Measurements from ENCODE around the gene SESTD1. TPM values are rescaled to one million over a fixed set of nuclear protein-coding genes. Genes with fewer than 3 reads are reported as not detected.

SESTD1 gene
- total RNA-seq, 1 donor from 2014 or later = 18.5 TPM

GRCh38 chr2:179140571-179140970 is 124.1 kb downstream of the SESTD1 start:
- DNase-seq (ENCODE audit: low read depth) = no peak
- TF ChIP-seq CTCF (conservative IDR thresholded peaks at IDR 0.05; ENCODE audit: low read depth, low read length) = no peak
- no peak overlapping the region for H3K4me3 ChIP-seq (ENCODE audit: low read depth, low read length)

- no peak overlapping the region for H3K4me3 ChIP-seq (ENCODE audit: low read depth, low read length)
- DNase-seq (ENCODE audit: low read depth) = no peak
- no peak for TF ChIP-seq CTCF (conservative IDR thresholded peaks at IDR 0.05; ENCODE audit: low read depth, low read length)
These were observed 125.1 kb downstream of the SESTD1 start for GRCh38 chr2:179139506-179139905.

DNA sequence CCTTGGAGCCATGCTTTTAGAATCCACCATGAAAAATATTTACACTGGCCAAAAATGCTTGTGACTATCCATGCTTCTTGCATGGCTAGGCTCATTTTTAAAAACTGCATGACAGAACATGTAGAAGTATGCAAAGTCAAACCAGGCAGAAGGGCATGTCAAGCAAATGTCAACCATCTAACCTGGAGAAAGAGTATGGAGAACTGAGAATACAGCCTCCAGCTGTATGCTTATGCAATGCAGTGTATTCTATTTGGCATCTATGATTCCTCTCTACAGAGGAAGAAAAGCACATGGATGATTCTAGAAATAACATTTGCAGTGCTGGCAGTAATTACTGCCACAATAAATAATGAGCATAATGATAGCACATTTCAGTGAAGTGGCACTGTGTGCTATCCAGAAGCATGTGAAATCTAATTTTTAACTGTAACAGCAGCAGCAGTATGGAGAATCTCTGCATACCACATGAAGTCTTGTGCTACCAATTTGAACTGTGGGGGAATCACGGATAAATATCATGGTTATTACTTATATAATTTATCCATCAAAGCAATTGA is 127.4 kb downstream of the SESTD1 start:
- no peak overlapping the region for H3K4me3 ChIP-seq (ENCODE audit: low read depth, low read length)
- no peak for TF ChIP-seq CTCF (conservative IDR thresholded peaks at IDR 0.05; ENCODE audit: low read depth, low read length)
- DNase-seq (ENCODE audit: low read depth) = no peak

DNA sequence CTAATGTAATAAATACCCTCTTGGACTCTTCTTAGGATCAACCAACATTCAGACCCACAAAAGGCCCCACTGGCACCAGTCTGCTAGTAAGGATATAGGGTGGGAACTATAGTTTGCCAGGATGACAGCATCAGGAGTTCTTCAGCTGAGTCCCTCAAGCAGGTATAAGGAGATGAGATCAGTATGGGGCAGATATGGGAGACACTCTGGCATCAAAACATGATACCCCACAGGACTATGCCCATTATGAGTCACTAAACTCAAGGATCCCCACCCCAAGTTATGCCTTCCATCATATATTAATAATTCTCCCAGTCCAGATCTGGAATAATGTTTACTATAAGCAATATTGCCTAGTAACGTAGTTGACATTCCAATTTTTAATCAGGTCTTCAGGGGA is 131.6 kb downstream of the SESTD1 start:
- no peak for TF ChIP-seq CTCF (conservative IDR thresholded peaks at IDR 0.05; ENCODE audit: low read depth, low read length)
- H3K4me3 ChIP-seq (ENCODE audit: low read depth, low read length) = no peak overlapping the region
- DNase-seq (ENCODE audit: low read depth) = no peak

DNA sequence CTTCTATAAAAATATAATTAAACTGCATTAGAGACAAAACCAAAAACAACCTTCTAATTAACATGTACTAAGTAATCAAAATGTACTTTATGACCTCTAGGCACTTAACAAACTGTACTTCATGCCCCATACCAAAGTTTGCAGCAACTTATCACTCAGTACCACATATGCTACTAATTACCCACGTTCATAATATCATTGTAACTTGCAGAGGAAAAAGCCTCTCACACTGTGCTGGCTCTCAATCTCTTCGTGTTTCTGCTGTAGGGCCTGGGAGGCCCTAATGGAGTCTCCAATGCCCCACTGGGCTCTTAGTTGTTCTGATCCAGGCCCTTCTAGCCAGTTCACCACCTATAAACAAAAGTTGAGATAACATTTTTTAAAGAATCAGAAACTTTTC is 132.6 kb downstream of the SESTD1 start:
- no peak overlapping the region for H3K4me3 ChIP-seq (ENCODE audit: low read depth, low read length)
- TF ChIP-seq CTCF (conservative IDR thresholded peaks at IDR 0.05; ENCODE audit: low read depth, low read length) = no peak
- no peak for DNase-seq (ENCODE audit: low read depth)

- no peak for TF ChIP-seq CTCF (conservative IDR thresholded peaks at IDR 0.05; ENCODE audit: low read depth, low read length)
- H3K4me3 ChIP-seq (ENCODE audit: low read depth, low read length) = no peak overlapping the region
- no peak for DNase-seq (ENCODE audit: low read depth)
These were observed 134.1 kb downstream of the SESTD1 start for GRCh38 chr2:179130560-179130959.

DNA sequence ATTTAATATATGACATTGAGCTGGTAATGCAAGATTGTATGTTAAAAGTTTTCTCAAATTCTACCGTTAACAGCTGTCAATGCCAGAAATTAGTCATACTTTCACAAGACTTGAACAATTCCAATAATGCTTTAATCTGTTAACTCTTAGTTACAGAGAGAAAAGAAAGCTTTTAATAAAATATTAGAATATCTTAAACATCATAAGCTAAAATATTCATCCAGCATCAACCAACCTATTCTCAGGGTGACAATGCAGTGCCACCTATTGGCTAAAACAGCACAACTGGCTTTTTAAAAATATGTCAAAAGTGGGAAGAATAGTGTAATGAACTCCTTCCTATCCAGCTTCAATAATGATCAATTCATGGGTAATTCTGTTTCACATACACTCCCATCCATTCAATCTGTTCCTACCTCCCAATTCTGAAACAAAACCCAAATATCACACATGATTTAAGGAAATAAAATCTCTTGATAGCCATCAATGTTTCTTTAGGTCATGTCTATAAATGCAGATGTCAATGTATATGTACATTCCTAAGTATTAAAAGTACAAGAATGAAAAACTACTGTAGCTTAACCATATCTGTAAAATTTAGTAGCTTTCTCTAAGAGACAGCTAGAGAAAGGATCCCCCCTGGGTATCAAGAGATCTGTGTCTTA is 134.9 kb downstream of the SESTD1 start:
- no peak for DNase-seq (ENCODE audit: low read depth)
- H3K4me3 ChIP-seq (ENCODE audit: low read depth, low read length) = no peak overlapping the region
- peak; percentile 66 for TF ChIP-seq CTCF (conservative IDR thresholded peaks at IDR 0.05; ENCODE audit: low read depth, low read length)

Data from epithelial cell of proximal tubule (primary cell).